ENCODE measurements around the gene KANTR.
A peak's percentile ranks its signal among the peaks of the same experiment; 100 is the strongest.

Gene KANTR

GRCh38 chrX:53081925-53082772, 11.8 kb upstream of the KANTR start, which contains the start of gene TSPYL2:
Gene TSPYL2, plus strand, starts transcription at chrX:53082367. Its CDS starts 132 bp downstream, at chrX:53082499.
- DNase-seq, result peak; percentile 81

GRCh38 chrX:53082773-53083616, 10.9 kb upstream of the KANTR start:
- DNase-seq, result no peak

- DNase-seq, result no peak
Measured at GRCh38 chrX:53084043-53084570, 9.8 kb upstream of the KANTR start.

DNA sequence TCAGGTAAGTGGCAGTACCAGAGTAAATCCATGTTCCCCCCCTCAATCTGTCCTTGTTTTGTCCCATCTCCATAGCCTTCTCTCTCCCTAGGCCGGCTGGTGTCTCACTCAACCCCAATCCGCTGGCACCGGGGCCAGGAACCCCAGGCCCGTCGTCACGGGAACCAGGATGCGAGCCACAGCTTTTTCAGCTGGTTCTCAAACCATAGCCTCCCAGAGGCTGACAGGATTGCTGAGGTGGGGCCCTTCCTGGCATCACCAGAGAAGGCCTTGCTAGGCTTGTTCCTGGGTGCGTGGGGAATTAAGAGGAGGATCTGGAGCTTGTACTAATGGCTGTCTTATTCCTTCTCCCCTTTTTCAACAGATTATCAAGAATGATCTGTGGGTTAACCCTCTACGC, 9.1 kb upstream of the KANTR start:
- DNase-seq, result no peak

DNA sequence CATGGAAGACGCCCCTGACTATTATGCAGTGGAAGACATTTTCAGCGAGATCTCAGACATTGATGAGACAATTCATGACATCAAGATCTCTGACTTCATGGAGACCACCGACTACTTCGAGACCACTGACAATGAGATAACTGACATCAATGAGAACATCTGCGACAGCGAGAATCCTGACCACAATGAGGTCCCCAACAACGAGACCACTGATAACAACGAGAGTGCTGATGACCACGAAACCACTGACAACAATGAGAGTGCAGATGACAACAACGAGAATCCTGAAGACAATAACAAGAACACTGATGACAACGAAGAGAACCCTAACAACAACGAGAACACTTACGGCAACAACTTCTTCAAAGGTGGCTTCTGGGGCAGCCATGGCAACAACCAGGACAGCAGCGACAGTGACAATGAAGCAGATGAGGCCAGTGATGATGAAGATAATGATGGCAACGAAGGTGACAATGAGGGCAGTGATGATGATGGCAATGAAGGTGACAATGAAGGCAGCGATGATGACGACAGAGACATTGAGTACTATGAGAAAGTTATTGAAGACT, 8.2 kb upstream of the KANTR start:
- no peak for DNase-seq

DNA sequence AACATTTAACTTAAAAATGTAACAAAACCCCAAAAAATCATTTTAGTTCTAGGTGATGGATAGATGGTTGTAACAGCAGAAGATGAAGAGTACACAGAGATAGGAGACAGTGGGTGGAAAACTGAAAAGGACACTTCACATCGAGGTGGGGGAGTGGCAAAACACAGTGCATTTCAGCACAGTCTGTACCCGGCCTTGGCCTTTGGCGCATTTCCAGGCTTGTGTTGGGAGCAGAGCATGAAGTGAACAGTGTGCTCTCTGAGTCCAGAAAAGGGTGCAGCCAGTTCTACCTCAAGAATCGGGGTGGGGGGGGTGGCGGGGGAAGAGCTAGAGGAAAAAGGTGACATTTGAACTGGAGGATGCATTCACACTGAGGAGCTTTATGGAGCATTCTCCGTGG, 7.5 kb upstream of the KANTR start:
- no peak for DNase-seq

- DNase-seq, result no peak
Measured at GRCh38 chrX:53087388-53087831, 6.5 kb upstream of the KANTR start.

- no peak for DNase-seq
Measured at GRCh38 chrX:53088136-53088974, 5.6 kb upstream of the KANTR start.

GRCh38 chrX:53089224-53089842, 4.6 kb upstream of the KANTR start:
- peak; percentile 16 for DNase-seq

DNA sequence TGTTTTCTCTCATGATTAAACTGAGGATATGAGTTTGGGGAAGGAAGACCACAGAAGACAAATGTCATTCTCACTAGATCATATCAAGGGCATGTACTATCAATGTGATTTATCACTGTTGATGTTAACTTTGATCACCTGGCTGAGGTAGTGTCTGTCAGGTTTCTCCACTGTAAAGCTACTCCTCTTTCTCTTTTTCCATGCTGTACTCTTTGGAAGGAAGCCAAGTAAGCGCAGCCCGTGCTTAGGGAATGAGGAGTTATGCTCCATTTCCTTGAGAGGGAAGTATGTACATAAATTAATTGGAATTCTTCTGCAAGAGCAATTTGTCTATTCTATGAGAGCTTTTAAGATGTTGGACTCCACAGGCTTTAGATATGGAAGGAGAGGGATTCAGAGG, 4.0 kb upstream of the KANTR start:
- no peak for DNase-seq

DNA sequence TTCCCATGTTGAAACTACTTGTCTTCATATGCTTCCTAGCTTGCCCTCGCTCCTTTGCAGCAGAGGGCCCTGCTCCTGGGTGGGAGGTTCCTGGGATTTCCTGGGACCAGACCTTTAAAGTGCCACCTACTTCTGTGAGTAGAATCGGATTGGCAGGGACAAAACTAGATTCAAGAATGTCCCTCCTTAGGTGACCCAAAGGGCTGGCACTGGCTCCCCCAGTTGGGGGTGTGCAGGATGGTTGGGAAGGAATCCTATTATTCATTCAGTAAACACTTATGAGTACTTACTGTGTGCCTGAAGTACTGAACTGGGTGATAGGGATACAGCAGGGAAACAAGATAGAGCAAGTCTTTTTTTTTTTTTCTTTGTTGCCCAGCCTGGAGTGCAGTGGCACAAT, 2.6 kb upstream of the KANTR start:
- DNase-seq, result no peak

- DNase-seq, result peak; percentile 45
Measured at GRCh38 chrX:53093177-53093655, 726 bp upstream of the KANTR start.

- DNase-seq, result no peak
Measured at GRCh38 chrX:53094582-53094905, 602 bp downstream of the KANTR start.

GRCh38 chrX:53095796-53096195, 1.9 kb downstream of the KANTR start:
- no peak for DNase-seq

GRCh38 chrX:53114864-53115549, 21.1 kb downstream of the KANTR start:
- no peak for DNase-seq

DNA sequence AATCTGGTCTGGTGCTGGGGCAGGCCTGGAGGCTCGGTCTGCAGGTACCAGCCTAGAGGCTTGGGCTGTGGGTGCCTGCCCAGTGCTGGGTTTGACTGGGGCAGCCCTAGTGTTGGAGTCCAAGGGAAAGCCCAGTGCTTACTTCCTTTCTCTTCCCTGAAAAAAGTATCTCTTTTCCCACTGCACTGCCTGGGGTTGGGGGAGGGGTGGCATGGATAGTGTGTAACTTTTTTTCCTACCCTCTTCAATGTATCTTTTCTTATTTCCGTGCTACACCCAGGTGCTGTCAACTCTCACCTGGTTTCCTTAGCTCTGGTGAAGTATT, 21.6 kb downstream of the KANTR start:
- DNase-seq, result no peak

- DNase-seq, result no peak
Measured at GRCh38 chrX:53116101-53116500, 22.2 kb downstream of the KANTR start.

DNA sequence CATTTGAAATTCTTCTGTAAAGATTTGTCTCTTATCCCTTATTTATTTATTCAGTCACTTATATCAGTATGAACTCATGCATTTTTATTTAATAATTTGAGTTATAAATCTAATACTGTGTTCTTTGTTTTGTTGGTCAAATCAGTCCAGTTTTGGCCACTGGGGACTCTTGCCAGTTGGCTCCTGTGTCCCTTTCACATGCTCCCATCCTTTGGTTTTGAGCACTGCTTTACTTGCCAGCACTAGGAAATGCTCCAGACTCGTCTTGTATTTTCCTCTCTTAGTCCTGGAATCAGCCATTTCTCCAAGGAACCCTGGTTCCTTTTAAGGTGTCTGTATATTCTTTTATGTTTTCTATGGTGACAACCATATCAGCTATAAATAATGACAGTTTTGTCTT, 28.1 kb downstream of the KANTR start:
- no peak for DNase-seq

GRCh38 chrX:53125506-53125905, 31.6 kb downstream of the KANTR start:
- DNase-seq, result no peak

DNA sequence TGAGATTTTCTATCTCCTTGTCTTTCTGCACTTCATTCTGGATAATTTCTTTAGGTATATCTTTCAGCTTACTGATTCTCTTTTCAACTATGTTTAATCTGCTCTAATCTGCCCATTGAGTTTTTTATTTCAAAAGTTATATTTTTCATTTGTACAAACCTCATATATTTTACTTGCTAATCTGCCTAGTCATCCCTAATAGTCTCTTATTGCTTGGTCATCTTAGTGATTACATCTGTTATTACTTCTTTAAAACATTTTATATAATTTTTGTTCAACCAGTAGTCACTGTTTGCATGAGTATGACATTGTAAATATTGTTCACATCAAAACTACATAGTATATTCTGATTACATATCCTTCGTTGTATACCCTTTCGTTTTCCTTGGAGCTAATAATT, 32.4 kb downstream of the KANTR start:
- DNase-seq, result no peak

- no peak for DNase-seq
Measured at GRCh38 chrX:53128097-53128749, 34.3 kb downstream of the KANTR start.

Measured in amniotic stem cell (primary cell).